CD8-positive, alpha-beta memory T cell (primary cell): Measurements from ENCODE around the gene SPART. TPM values are rescaled to one million over a fixed set of nuclear protein-coding genes. Genes with fewer than 3 reads are reported as not detected.
A peak's percentile ranks its signal among the peaks of the same experiment; 100 is the strongest.
"Not testable (repeated sequence)": the region's sequence is repeated elsewhere in the genome, so short reads cannot be mapped to it uniquely, and the experiment has no call there.

Source experiments
- CTCF ChIA-PET: fragments of 350-600 bp; sonication (Branson Sonifier 250); formaldehyde crosslinking; loops from one replicate; lab custom pipeline; 2021; ENCODE audit warnings: antibody characterized with exemption; lab: Charles Lee
- POLR2A ChIA-PET: fragments of 350-600 bp; sonication (Branson Sonifier 250); formaldehyde crosslinking; loops from one replicate; lab custom pipeline; 2021; ENCODE audit warnings: antibody characterized with exemption; lab: Charles Lee
- DNase-seq, 5 donors: peaks; one replicate each; pipeline versions ENCODE4 v3.0.0 to v3.0.0-alpha.2; 2020 to 2022; ENCODE audit warnings: mixed read lengths in 1 of 5
- H3K27ac ChIP-seq: one replicate; pipeline ENCODE4 v1.7.0; 2013; ENCODE audit warnings: low read depth, mild to moderate bottlenecking, low read length, moderate library complexity
- H3K27me3 ChIP-seq: 2 replicates; pipeline ENCODE4 v1.7.0; 2013; ENCODE audit warnings: low read length, mild to moderate bottlenecking; ENCODE audit not compliant: insufficient read depth, poor library complexity, severe bottlenecking
- H3K36me3 ChIP-seq: 2 replicates; pipeline ENCODE4 v1.7.0; 2013; ENCODE audit warnings: mild to moderate bottlenecking, low read length, moderate library complexity; ENCODE audit not compliant: insufficient read depth
- H3K4me1 ChIP-seq: 2 replicates; pipeline ENCODE4 v1.7.0; 2013; ENCODE audit warnings: mild to moderate bottlenecking, low read length, moderate library complexity; ENCODE audit not compliant: insufficient read depth
- H3K4me3 ChIP-seq: 2 replicates; pipeline ENCODE4 v1.7.0; 2013; ENCODE audit warnings: mild to moderate bottlenecking, low read length
- H3K9me3 ChIP-seq: 2 replicates; pipeline ENCODE4 v1.7.0; 2013; ENCODE audit warnings: mild to moderate bottlenecking, low read length
- H3K27ac Mint-ChIP-seq, 8 donors: one replicate each; pipeline ENCODE4 v1.8.0; 2020 to 2021; ENCODE audit warnings: mixed read lengths in 8 of 8, mild to moderate bottlenecking in 6 of 8, inconsistent platforms in 3 of 8, moderate library complexity in 3 of 8
- H3K27me3 Mint-ChIP-seq, 2 donors: one replicate each; pipeline ENCODE4 v1.8.0; 2020 to 2021; ENCODE audit warnings: mixed read lengths in 2 of 2, mild to moderate bottlenecking in 1 of 2, moderate library complexity in 1 of 2
- H3K36me3 Mint-ChIP-seq, 3 donors: one replicate each; pipeline ENCODE4 v1.8.0; 2020 to 2021; ENCODE audit warnings: mixed read lengths in 3 of 3, inconsistent platforms in 1 of 3, mild to moderate bottlenecking in 1 of 3
- H3K4me1 Mint-ChIP-seq, 3 donors: one replicate each; pipeline ENCODE4 v1.8.0; 2020 to 2021; ENCODE audit warnings: mixed read lengths in 3 of 3, inconsistent platforms in 1 of 3, mild to moderate bottlenecking in 1 of 3
- H3K4me3 Mint-ChIP-seq, 7 donors: one replicate each; pipeline ENCODE4 v1.8.0; 2020 to 2021; ENCODE audit warnings: mixed read lengths in 7 of 7, mild to moderate bottlenecking in 6 of 7, moderate library complexity in 4 of 7, inconsistent platforms in 2 of 7
- H3K9me3 Mint-ChIP-seq, 5 donors: one replicate each; pipeline ENCODE4 v1.8.0; 2020 to 2022; ENCODE audit warnings: mixed read lengths in 5 of 5, mild to moderate bottlenecking in 3 of 5, moderate library complexity in 2 of 5, inconsistent platforms in 1 of 5
- polyA plus RNA-seq: library from polyadenylated mRNA; unstranded; fragments of 300-500 nt; fragmentation: Illumina TruSeq; gene quantifications from one replicate; pipeline ENCODE4 v1.2.3, GENCODE V29; 2021
- total RNA-seq, 2 experiments: library from RNA; stranded (reverse); gene quantifications; one replicate each; pipeline ENCODE4 v1.2.3, GENCODE V29; 2021

SPART gene
- total and polyA plus RNA-seq, 3 experiments from 2014 or later = 9.2 to 22.6 (median 10.8) TPM

DNA sequence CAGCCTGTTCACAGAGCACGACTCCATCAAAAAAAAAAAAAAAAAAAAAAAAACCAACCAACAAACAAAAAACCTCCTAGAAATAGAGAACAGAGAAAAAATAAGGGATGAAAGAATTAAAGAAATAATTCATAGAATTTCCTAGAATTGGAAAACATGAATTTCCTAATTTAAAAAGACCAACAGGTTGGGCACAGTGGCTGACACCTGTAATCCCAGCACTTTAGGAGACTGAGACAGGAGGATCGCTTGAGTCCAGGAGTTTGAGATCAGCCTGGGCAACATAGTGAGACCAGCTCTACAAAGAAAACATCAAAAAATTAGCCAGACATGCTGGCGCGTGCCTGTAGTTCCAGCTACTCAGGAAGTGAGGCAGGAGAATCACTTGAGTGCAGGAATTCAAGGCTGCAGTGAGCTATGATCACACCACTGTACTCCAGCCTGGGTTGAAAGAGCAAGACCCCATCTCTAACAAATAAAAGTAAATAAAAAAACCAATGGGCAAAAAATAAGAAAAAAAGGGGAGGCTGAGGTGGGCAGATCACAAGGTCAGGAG is 6.5 kb downstream of the SPART start:
- no peak for DNase-seq
- no peaks in the 10 kb centered on the region for H3K36me3 ChIP-seq
- H3K27ac ChIP-seq = no peak overlapping the region
- Mint-ChIP-seq H3K9me3 (peaks cover 0 to 3% (median 0%) of the 10 kb centered on the region in 5 donors), H3K4me3 (no peak overlapping the region), H3K4me1 (peaks cover 13 to 32% (median 27%) of the 10 kb centered on the region in 3 donors), H3K27ac (no peak overlapping the region), H3K27me3 (peaks cover 4 to 15% of the 10 kb centered on the region in 2 donors), H3K36me3 (no peaks in the 10 kb centered on the region)
- H3K4me3 ChIP-seq = no peak overlapping the region
- peaks cover 21% of the 10 kb centered on the region for H3K4me1 ChIP-seq
- CTCF ChIA-PET = no interaction called here
- H3K9me3 ChIP-seq = no peaks in the 10 kb centered on the region
- no peaks in the 10 kb centered on the region for H3K27me3 ChIP-seq
- POLR2A ChIA-PET = no interaction called here

- no peak overlapping the region for H3K27ac Mint-ChIP-seq
- ChIA-PET POLR2A (no interaction called here), CTCF (no interaction called here)
Observed at GRCh38 chr13:36337938-36338641, 8.1 kb downstream of the SPART start.

GRCh38 chr13:36332986-36333385 is 13.2 kb downstream of the SPART start:
- Mint-ChIP-seq H3K27ac (no peak overlapping the region), H3K36me3 (peaks cover 0 to 5% (median 0%) of the 10 kb centered on the region in 3 donors), H3K4me3 (no peak overlapping the region), H3K9me3 (no peaks in the 10 kb centered on the region), H3K27me3 (peaks cover 0 to 2% of the 10 kb centered on the region in 2 donors), H3K4me1 (peaks cover 5 to 30% (median 22%) of the 10 kb centered on the region in 3 donors)
- H3K4me1 ChIP-seq = peaks cover 14% of the 10 kb centered on the region
- no peaks in the 10 kb centered on the region for H3K9me3 ChIP-seq
- POLR2A ChIA-PET = no interaction called here
- H3K27me3 ChIP-seq = no peaks in the 10 kb centered on the region
- no peak overlapping the region for H3K27ac ChIP-seq
- no peak for DNase-seq
- CTCF ChIA-PET = no interaction called here
- H3K4me3 ChIP-seq = no peak overlapping the region
- peaks cover 5% of the 10 kb centered on the region for H3K36me3 ChIP-seq

More at GRCh38 chr13:36337938-36338641, 8.1 kb downstream of the SPART start:
- no peak for DNase-seq
- H3K9me3 Mint-ChIP-seq = no peaks in the 10 kb centered on the region
- Histone ChIP-seq H3K27me3 (no peaks in the 10 kb centered on the region), H3K36me3 (no peaks in the 10 kb centered on the region), H3K27ac (no peak overlapping the region), H3K4me1 (peaks cover 14% of the 10 kb centered on the region), H3K9me3 (no peaks in the 10 kb centered on the region), H3K4me3 (no peak overlapping the region)
- H3K36me3 Mint-ChIP-seq = no peaks in the 10 kb centered on the region
- peaks cover 9 to 26% (median 26%) of the 10 kb centered on the region in 3 donors for H3K4me1 Mint-ChIP-seq
- no peak overlapping the region for H3K4me3 Mint-ChIP-seq
- H3K27me3 Mint-ChIP-seq = peaks cover 0 to 5% of the 10 kb centered on the region in 2 donors

DNA sequence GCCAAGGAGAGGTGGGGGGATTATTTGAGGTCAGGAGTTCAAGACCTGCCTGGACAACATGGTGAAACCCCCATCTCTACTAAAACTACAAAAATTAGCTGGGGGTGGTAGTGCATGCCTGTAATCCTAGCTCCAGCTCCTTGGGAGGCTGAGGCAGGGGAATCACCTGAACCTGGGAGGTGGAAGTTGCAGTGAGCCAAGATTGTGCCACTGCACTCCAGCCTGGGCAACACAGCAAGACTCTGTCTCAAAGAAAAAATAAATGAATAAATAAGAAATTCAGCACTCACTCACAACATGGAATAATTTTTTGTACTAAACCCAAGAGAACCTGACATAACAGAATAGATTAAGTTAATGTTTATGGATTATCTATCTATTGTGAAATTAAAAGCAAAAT is 13.9 kb downstream of the SPART start:
- H3K36me3 Mint-ChIP-seq, H3K36me3 ChIP-seq, DNase-seq, H3K9me3 ChIP-seq, CTCF ChIA-PET, H3K4me3 Mint-ChIP-seq, H3K9me3 Mint-ChIP-seq, H3K27ac ChIP-seq, H3K4me3 ChIP-seq, H3K27ac Mint-ChIP-seq, H3K27me3 Mint-ChIP-seq, POLR2A ChIA-PET, H3K27me3 ChIP-seq: not testable (repeated sequence)
- peaks cover 14% of the 10 kb centered on the region for H3K4me1 ChIP-seq
- H3K4me1 Mint-ChIP-seq = peaks cover 5 to 26% (median 22%) of the 10 kb centered on the region in 3 donors

DNA sequence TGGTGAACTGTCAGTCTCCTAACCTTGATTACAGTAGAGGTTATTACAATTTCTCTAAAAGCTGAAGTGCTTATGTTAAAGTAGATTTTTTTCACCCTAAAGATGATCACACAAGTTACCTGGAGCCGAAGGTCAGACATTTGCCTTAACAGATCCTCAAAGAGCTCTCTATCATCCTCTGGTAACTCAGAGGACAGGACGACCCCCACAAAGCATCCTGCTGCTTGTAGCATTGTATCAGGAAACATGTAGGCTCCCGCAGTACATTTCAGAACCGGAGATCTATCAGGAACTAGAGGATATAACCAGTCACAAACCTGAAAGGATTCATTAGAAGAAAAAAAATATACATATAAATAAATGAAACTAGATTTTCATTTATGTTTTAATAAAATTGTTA is 14.9 kb downstream of the SPART start:
- peaks cover 10% of the 10 kb centered on the region for H3K4me1 ChIP-seq
- no peak overlapping the region for H3K27ac ChIP-seq
- ChIA-PET POLR2A (no interaction called here), CTCF (interaction anchor here (1.2 kb wide), 1 partner anchor 15 kb away, joined by 5 read pairs; the partner anchor contains the start of gene SPART)
- H3K9me3 Mint-ChIP-seq = no peaks in the 10 kb centered on the region
- H3K36me3 ChIP-seq = peaks cover 5% of the 10 kb centered on the region
- H3K4me1 Mint-ChIP-seq = peaks cover 2 to 16% (median 14%) of the 10 kb centered on the region in 3 donors
- no peak for DNase-seq
- H3K4me3 ChIP-seq = no peak overlapping the region
- H3K9me3 ChIP-seq = no peaks in the 10 kb centered on the region
- no peak overlapping the region for H3K27ac Mint-ChIP-seq
- H3K4me3 Mint-ChIP-seq = no peak overlapping the region
- H3K27me3 Mint-ChIP-seq = peaks cover 0 to 2% of the 10 kb centered on the region in 2 donors
- no peaks in the 10 kb centered on the region for H3K27me3 ChIP-seq
- peaks cover 0 to 7% (median 0%) of the 10 kb centered on the region in 3 donors for H3K36me3 Mint-ChIP-seq

- no peaks in the 10 kb centered on the region for H3K4me1 ChIP-seq
- peaks cover 12% of the 10 kb centered on the region for H3K36me3 ChIP-seq
- no peaks in the 10 kb centered on the region for H3K9me3 ChIP-seq
- Mint-ChIP-seq H3K4me3 (no peak overlapping the region), H3K27ac (no peak overlapping the region), H3K27me3 (peaks cover 0 to 2% of the 10 kb centered on the region in 2 donors), H3K36me3 (peaks cover 0 to 18% (median 0%) of the 10 kb centered on the region in 3 donors), H3K4me1 (peaks cover 2 to 9% (median 9%) of the 10 kb centered on the region in 3 donors), H3K9me3 (no peaks in the 10 kb centered on the region)
- H3K27ac ChIP-seq = no peak overlapping the region
- CTCF ChIA-PET = no interaction called here
- H3K4me3 ChIP-seq = no peak overlapping the region
- POLR2A ChIA-PET = no interaction called here
- no peak for DNase-seq
- H3K27me3 ChIP-seq = no peaks in the 10 kb centered on the region
Observed at GRCh38 chr13:36329361-36329760, 16.8 kb downstream of the SPART start.

DNA sequence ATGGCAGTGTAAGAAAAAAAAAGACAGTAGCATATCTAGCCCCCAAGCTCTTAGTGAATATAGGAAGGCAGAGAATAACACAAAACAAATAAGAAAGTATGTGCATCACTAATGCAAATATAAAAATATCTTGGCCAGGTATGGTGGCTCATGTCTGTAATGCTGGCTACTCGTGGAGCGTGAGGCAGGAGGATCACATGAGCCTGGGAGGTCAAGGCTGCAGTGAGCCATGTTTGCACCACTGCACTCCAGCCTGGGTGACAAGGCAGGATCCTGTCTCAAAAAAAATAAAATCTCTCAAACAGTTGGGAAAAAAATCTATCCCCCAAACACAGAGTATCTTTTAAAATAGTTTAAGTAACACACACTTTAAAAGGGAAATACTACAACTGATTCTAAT is 17.4 kb downstream of the SPART start:
- Histone ChIP-seq H3K4me3 (no peak overlapping the region), H3K4me1 (no peaks in the 10 kb centered on the region), H3K36me3 (peaks cover 14% of the 10 kb centered on the region), H3K27me3 (no peaks in the 10 kb centered on the region), H3K27ac (no peak overlapping the region), H3K9me3 (no peaks in the 10 kb centered on the region)
- peaks cover 2 to 7% (median 4%) of the 10 kb centered on the region in 3 donors for H3K4me1 Mint-ChIP-seq
- CTCF ChIA-PET = no interaction called here
- peaks cover 0 to 18% (median 0%) of the 10 kb centered on the region in 3 donors for H3K36me3 Mint-ChIP-seq
- no peak for DNase-seq
- H3K4me3 Mint-ChIP-seq = no peak overlapping the region
- no peaks in the 10 kb centered on the region for H3K9me3 Mint-ChIP-seq
- H3K27ac Mint-ChIP-seq = peak overlapping the region in 1 of 8 donors; percentile 7
- POLR2A ChIA-PET = no interaction called here
- peaks cover 0 to 2% of the 10 kb centered on the region in 2 donors for H3K27me3 Mint-ChIP-seq

DNA sequence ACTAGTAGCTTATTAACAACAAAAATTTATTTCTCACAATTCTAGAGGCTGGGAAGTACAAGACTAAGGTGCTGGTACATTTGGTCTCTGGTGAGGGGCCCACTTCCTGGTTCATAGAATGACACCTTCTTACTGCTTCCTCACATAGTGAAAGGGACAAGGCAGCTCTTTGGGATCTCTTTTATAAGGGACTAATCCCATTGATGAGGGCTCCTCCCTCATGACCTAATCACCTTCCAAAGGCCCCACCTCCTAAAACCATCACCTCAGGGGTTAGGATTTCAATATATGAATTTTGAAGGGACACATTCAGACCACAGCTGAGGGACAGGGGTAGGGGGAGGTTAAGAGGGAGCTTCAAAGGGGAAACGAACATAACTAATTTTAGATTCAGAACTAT is 20.3 kb downstream of the SPART start:
- POLR2A ChIA-PET = no interaction called here
- CTCF ChIA-PET = no interaction called here
- H3K9me3 Mint-ChIP-seq = peaks cover 0 to 4% (median 0%) of the 10 kb centered on the region in 5 donors

More for the DNA sequence above, 20.3 kb downstream of the SPART start:
- Histone ChIP-seq H3K36me3 (peaks cover 11% of the 10 kb centered on the region), H3K27ac (no peak overlapping the region), H3K9me3 (no peaks in the 10 kb centered on the region), H3K4me3 (no peak overlapping the region), H3K27me3 (no peaks in the 10 kb centered on the region), H3K4me1 (no peaks in the 10 kb centered on the region)
- H3K4me1 Mint-ChIP-seq = no peaks in the 10 kb centered on the region
- H3K27me3 Mint-ChIP-seq = no peaks in the 10 kb centered on the region
- no peak for DNase-seq
- no peak overlapping the region for H3K27ac Mint-ChIP-seq
- H3K36me3 Mint-ChIP-seq = peaks cover 0 to 15% (median 0%) of the 10 kb centered on the region in 3 donors
- H3K4me3 Mint-ChIP-seq = no peak overlapping the region
